HCT116 (cell line): ENCODE results near the gene MYCN.

Source experiments
- ATF3 ChIP-seq: IDR thresholded peaks from 2 replicates; pipeline ENCODE4 v1.6.1; 2012
- CTCF ChIP-seq, 3 experiments: fragments of 200-600 bp in 1 of 3; sonication (generic) in 1 of 3; IDR thresholded peaks in 2 of 3; conservative IDR thresholded peaks in 1 of 3; 2 replicates each; pipeline ENCODE4 v1.5.1; 2012 to 2017; ENCODE audit warnings: low read depth in 2 of 3, low read length in 2 of 3, antibody characterized with exemption in 1 of 3, borderline replicate concordance in 1 of 3, control low read depth in 1 of 3, mild to moderate bottlenecking in 1 of 3, mixed read lengths in 1 of 3, mixed run types in 1 of 3, moderate library complexity in 1 of 3; ENCODE audit not compliant: insufficient read depth in 1 of 3
- EZH2 ChIP-seq: fragments of 200-600 bp; sonication (generic); IDR thresholded peaks from 2 replicates; pipeline ENCODE4 v1.6.1; 2017; ENCODE audit warnings: antibody characterized with exemption, mixed run types
- MAX ChIP-seq: IDR thresholded peaks from 2 replicates; pipeline ENCODE4 v1.6.1; 2012
- POLR2A ChIP-seq: IDR thresholded peaks from 2 replicates; pipeline ENCODE4 v1.7.0; 2011; ENCODE audit warnings: borderline replicate concordance; ENCODE audit not compliant: insufficient read depth, insufficient read length; ENCODE audit errors: extremely low read depth
- RAD21 ChIP-seq: IDR thresholded peaks from 2 replicates; pipeline ENCODE4 v1.6.1; 2012; ENCODE audit warnings: low read depth, mild to moderate bottlenecking
- ZFX ChIP-seq: fragments of 450-650 bp; IDR thresholded peaks from 2 replicates; pipeline ENCODE4 v1.6.1; 2017

- TF ChIP-seq ZFX (no peak), ATF3 (no peak), CTCF (IDR thresholded peaks at IDR 0.05 in 2 of 3, conservative IDR thresholded peaks at IDR 0.05 in 1 of 3; ENCODE audit: borderline replicate concordance in 1 of 3, insufficient read depth in 1 of 3, low read depth in 2 of 3, low read length in 2 of 3) (no peak), MAX (no peak), RAD21 (no peak), EZH2 (no peak), POLR2A (no peak)
Observed at GRCh38 chr2:15988733-15989132, 48.4 kb downstream of the MYCN start.
